HepG2 (cell line): ENCODE measurements around the gene PDLIM7. TPM values are rescaled to one million over a fixed set of nuclear protein-coding genes. Genes with fewer than 3 reads are reported as not detected.
A peak's percentile ranks its signal among the peaks of the same experiment; 100 is the strongest.

Source experiments
- ERF ChIP-seq: IDR thresholded peaks from 2 replicates; pipeline ENCODE4 v1.6.1; 2018; ENCODE audit warnings: missing biosample characterization, missing genetic modification reagents
- EZH2 ChIP-seq: conservative IDR thresholded peaks from 2 replicates; pipeline ENCODE4 v1.6.1; 2012; ENCODE audit warnings: mild to moderate bottlenecking, low read depth, low read length, moderate library complexity
- FOSL1 ChIP-seq: sonication (generic); formaldehyde crosslinking; IDR thresholded peaks from 2 replicates; pipeline ENCODE4 v1.9.0; 2021; ENCODE audit warnings: missing genetic modification reagents, borderline replicate concordance
- GTF2F1 ChIP-seq: fragments of 150-350 bp; IDR thresholded peaks from 2 replicates; pipeline ENCODE4 v1.6.1; 2014; ENCODE audit warnings: low read length
- HIC2 ChIP-seq: sonication (generic); formaldehyde crosslinking; IDR thresholded peaks from 2 replicates; pipeline ENCODE4 v1.9.0; 2022; ENCODE audit warnings: low read depth, missing genetic modification reagents
- HMGA1 ChIP-seq: sonication (generic); formaldehyde crosslinking; conservative IDR thresholded peaks from 2 replicates; pipeline ENCODE4 v1.4.0; 2020; ENCODE audit warnings: missing genetic modification reagents
- HNF1A ChIP-seq, 2 experiments: sonication (generic) in 1 of 2; formaldehyde crosslinking in 1 of 2; IDR thresholded peaks; 2 replicates each; pipeline versions ENCODE4 v1.4.0 to v1.6.1; 2016 to 2020; ENCODE audit warnings: borderline replicate concordance in 1 of 2, low read depth in 1 of 2, mild to moderate bottlenecking in 1 of 2, missing genetic modification reagents in 1 of 2
- HNRNPL ChIP-seq: fragments of 200-400 bp; formaldehyde crosslinking; IDR thresholded peaks from 2 replicates; pipeline ENCODE4 v1.6.1; 2017; ENCODE audit warnings: mild to moderate bottlenecking, low read depth, low read length
- MYPOP ChIP-seq: sonication (generic); formaldehyde crosslinking; IDR thresholded peaks from 2 replicates; pipeline ENCODE4 v1.8.1; 2023; ENCODE audit warnings: mild to moderate bottlenecking, moderate library complexity, missing genetic modification reagents
- PATZ1 ChIP-seq: sonication (generic); formaldehyde crosslinking; IDR thresholded peaks from 2 replicates; pipeline ENCODE4 v1.4.0; 2020; ENCODE audit warnings: missing genetic modification reagents
- RBFOX2 ChIP-seq: fragments of 200-400 bp; formaldehyde crosslinking; IDR thresholded peaks from 2 replicates; pipeline ENCODE4 v1.6.1; 2017; ENCODE audit warnings: low read depth, mild to moderate bottlenecking, low read length
- SMAD3 ChIP-seq: sonication (generic); formaldehyde crosslinking; IDR thresholded peaks from 2 replicates; pipeline ENCODE4 v1.4.0; 2020; ENCODE audit warnings: missing genetic modification reagents
- TERF1 ChIP-seq: sonication (generic); formaldehyde crosslinking; IDR thresholded peaks from 2 replicates; pipeline ENCODE4 v1.8.0; 2022; ENCODE audit warnings: mild to moderate bottlenecking, missing genetic modification reagents, moderate library complexity
- ZBTB3 ChIP-seq: sonication (generic); formaldehyde crosslinking; IDR thresholded peaks from 2 replicates; pipeline ENCODE4 v1.4.0; 2020; ENCODE audit warnings: low read depth, mild to moderate bottlenecking, moderate library complexity, missing genetic modification reagents, borderline replicate concordance
- ZNF24 ChIP-seq: fragments of 450-650 bp; IDR thresholded peaks from 2 replicates; pipeline ENCODE4 v1.6.1; 2017; ENCODE audit warnings: antibody characterized with exemption, mild to moderate bottlenecking
- ZNF556 ChIP-seq: sonication (generic); formaldehyde crosslinking; IDR thresholded peaks from 2 replicates; pipeline ENCODE4 v1.4.0; 2020; ENCODE audit warnings: mild to moderate bottlenecking, missing genetic modification reagents, borderline replicate concordance
- ZNF572 ChIP-seq: sonication (generic); formaldehyde crosslinking; IDR thresholded peaks from 2 replicates; pipeline ENCODE4 v1.5.1; 2020; ENCODE audit warnings: mild to moderate bottlenecking, missing genetic modification reagents
- ZNF703 ChIP-seq: sonication (generic); formaldehyde crosslinking; IDR thresholded peaks from 2 replicates; pipeline ENCODE4 v1.5.1; 2020; ENCODE audit warnings: missing genetic modification reagents, mild to moderate bottlenecking, moderate library complexity, borderline replicate concordance
- ZNF83 ChIP-seq: sonication (generic); formaldehyde crosslinking; IDR thresholded peaks from 2 replicates; pipeline ENCODE4 v1.4.0; 2020; ENCODE audit warnings: missing genetic modification reagents, mild to moderate bottlenecking, borderline replicate concordance
- polyA plus RNA-seq, 8 experiments: library from polyadenylated mRNA; depleted of rRNA in 3 of 8; stranded (reverse) in 7 of 8; unstranded in 1 of 8; fragments of >200 nt; fragmentation: Illumina TruSeq in 4 of 8; extraction: Trizol in 4 of 8; gene quantifications; 2 replicates each; pipeline versions ENCODE4 v1.2.1 to v1.2.3, GENCODE V29; 2011 to 2016; ENCODE audit warnings: low read depth in 4 of 8, missing spikeins in 1 of 8, mixed read lengths in 1 of 8; ENCODE audit not compliant: insufficient read depth in 1 of 8
- total RNA-seq, 5 experiments: library from RNA; depleted of rRNA; stranded (reverse); fragments of >200 nt; fragmentation: Illumina TruSeq; extraction: Trizol; gene quantifications; 2 replicates each; pipeline ENCODE4 v1.2.3, GENCODE V29; 2016; ENCODE audit warnings: low read depth in 1 of 5

PDLIM7 gene
- total and polyA plus RNA-seq, 2 of the 13 experiments (the other 11 are each of a cell fraction or from before 2014, with no cell fraction given): 21.1 to 31.3 TPM

- TF ChIP-seq HIC2 (no peak), ZNF83 (no peak), ZBTB3 (CRISPR knock-in tag) (no peak), RBFOX2 (no peak; the same call in 1 of the 2 replicates), SMAD3 (CRISPR knock-in tag) (no peak), ZNF556 (CRISPR knock-in tag) (no peak), ZNF572 (CRISPR knock-in tag) (no peak), ZNF24 (no peak), PATZ1 (CRISPR knock-in tag) (peak; percentile 94), HNF1A (IDR thresholded peaks at IDR 0.05; ENCODE audit: low read depth) (no peak), HNF1A (CRISPR knock-in tag; IDR thresholded peaks at IDR 0.05; ENCODE audit: borderline replicate concordance) (no peak), ZNF703 (CRISPR knock-in tag) (no peak), HMGA1 (CRISPR knock-in tag) (no peak), ERF (CRISPR knock-in tag) (0 out of 2 replicates have a peak, but pooled peaks have one; percentile 28), GTF2F1 (no peak), EZH2 (no peak), MYPOP (CRISPR knock-in tag) (no peak), HNRNPL (0 out of 2 replicates have a peak, but pooled peaks have one; percentile 2), TERF1 (CRISPR knock-in tag) (no peak), FOSL1 (CRISPR knock-in tag) (no peak)
These were observed 5.9 kb downstream of the PDLIM7 start (continued) for GRCh38 chr5:177491429-177491945.
